Loucy (cell line): ENCODE data around the gene DISC1.
"Not testable (repeated sequence)": the region's sequence is repeated elsewhere in the genome, so short reads cannot be mapped to it uniquely, and the experiment has no call there.

ENCODE experiments used
- EZH2phosphoT487 ChIP-seq: fragments of 200-600 bp; IDR thresholded peaks from 2 replicates; pipeline ENCODE4 v1.6.1; 2018; ENCODE audit warnings: antibody characterized with exemption, mild to moderate bottlenecking, moderate library complexity, borderline replicate concordance
- TF ChIP-seq, protein P1 (sequence below): fragments of 200-600 bp; sonication (generic); conservative IDR thresholded peaks from 2 replicates; pipeline ENCODE4 v1.5.1; 2014; ENCODE audit warnings: mild to moderate bottlenecking, antibody characterized with exemption, low read length

DNA sequence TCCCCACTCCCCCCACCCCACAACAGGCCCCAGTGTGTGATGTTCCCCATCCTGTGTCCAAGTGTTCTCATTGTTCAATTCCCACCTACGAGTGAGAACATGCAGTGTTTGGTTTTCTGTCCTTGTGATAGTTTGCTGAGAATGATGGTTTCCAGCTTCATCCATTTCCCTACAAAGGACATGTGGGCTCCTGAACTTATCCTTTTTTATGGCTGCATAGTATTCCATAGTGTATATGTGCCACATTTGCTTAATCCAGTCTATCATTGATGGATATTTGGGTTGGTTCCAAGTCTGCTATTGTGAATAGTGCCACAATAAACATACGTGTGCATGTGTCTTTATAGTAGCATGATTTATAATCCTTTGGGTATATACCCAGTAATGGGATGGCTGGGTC, 280.7 kb downstream of the DISC1 start:
- TF ChIP-seq, protein P1, sequence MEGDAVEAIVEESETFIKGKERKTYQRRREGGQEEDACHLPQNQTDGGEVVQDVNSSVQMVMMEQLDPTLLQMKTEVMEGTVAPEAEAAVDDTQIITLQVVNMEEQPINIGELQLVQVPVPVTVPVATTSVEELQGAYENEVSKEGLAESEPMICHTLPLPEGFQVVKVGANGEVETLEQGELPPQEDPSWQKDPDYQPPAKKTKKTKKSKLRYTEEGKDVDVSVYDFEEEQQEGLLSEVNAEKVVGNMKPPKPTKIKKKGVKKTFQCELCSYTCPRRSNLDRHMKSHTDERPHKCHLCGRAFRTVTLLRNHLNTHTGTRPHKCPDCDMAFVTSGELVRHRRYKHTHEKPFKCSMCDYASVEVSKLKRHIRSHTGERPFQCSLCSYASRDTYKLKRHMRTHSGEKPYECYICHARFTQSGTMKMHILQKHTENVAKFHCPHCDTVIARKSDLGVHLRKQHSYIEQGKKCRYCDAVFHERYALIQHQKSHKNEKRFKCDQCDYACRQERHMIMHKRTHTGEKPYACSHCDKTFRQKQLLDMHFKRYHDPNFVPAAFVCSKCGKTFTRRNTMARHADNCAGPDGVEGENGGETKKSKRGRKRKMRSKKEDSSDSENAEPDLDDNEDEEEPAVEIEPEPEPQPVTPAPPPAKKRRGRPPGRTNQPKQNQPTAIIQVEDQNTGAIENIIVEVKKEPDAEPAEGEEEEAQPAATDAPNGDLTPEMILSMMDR = not testable (repeated sequence)
- not testable (repeated sequence) for TF ChIP-seq EZH2phosphoT487
